ENCODE data around the gene UBXN4.
A peak's percentile ranks its signal among the peaks of the same experiment; 100 is the strongest.
"Not testable (repeated sequence)": the region's sequence is repeated elsewhere in the genome, so short reads cannot be mapped to it uniquely, and the experiment has no call there.

UBXN4 gene

DNA sequence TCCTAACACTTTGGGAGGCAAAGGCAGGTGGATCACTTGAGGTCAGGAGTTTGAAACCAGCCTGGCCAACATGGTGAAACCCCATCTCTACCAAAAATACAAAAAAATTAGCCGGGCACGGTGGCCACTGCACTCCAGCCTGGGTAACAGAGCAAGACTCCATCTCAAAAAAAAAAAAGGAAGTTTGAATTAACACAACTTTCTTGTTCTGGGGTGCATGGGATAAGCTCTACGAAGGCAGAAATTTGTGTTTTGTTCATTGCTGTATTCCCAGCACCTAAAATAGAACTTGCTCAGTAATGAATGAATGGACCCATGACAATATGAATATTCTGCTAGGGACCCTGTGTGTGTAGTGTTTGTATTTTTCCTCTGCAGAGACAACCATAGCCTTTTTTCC is 66.2 kb downstream of the UBXN4 start:
- DNase-seq (ENCODE audit: low read depth in 3 of 3) = not testable (repeated sequence)

DNA sequence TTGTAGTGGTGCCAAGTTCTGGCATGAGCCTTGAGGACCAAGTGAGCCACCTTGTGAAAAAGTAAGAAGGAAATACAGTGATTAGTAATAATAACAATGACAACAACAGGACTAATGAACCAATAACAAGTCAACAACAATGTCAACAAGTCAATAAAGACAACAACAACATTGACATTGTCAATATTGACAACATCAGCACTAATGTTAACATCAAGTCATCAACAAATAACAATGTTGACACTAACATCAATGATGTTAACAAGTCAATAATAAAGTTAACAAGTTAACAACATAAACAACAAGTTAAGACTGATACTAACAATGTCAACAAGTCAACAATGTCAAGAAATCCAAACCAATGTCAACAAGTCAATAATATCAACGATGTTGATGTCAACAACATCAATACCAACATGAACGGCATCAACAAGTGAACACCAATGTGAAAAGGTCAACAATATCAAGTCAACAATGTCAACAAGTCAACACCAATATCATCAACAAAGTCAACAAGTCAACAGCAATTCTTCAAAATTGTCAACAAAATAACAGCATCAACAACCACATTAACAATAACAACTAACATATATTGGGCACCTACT is 71.4 kb downstream of the UBXN4 start:
- DNase-seq (ENCODE audit: low read depth in 3 of 3) = no peak

DNA sequence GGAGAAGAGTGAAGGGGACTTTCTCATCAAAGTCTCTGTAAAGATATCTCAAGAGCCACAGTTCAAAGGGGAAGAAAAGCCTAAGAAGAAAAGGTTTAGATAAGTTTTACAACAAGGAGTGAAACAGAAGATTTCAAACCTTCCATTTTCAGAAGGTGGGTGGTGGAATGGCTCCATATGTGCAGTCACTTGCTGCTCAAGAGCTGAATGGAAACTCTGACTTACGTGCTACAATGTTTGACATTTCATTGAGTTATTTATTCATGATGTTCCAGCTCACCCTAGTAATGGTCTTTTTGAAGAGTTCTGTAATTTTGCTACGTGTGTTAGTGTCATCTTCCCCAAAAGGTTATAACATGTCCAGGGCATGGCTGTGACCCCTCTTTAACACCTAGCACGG is 73.6 kb downstream of the UBXN4 start:
- no peak for DNase-seq (ENCODE audit: low read depth in 3 of 3)

DNA sequence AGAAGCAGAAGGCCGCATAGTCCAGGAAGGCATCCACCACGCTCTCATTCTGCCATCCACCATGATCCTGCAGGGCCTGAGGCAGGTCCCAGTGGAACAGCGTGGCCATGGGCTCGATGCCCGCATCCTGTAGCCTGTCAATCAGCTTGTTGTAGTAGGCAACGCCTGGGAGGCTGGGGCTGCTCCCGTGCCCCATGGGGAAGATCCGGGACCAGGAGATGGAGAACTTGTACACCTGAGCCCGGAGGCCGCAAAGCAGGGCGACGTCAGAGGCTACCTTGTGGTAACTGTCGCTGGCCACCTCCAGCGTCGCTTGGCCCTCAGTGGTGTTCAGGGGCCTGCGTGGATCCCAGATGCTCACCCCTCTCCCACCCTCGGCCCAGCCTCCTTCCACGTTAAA is 75.8 kb downstream of the UBXN4 start:
- DNase-seq (ENCODE audit: low read depth in 3 of 3) = no peak

GRCh38 chr2:135817951-135818350 is 76.3 kb downstream of the UBXN4 start:
- DNase-seq (ENCODE audit: low read depth in 3 of 3) = no peak

DNA sequence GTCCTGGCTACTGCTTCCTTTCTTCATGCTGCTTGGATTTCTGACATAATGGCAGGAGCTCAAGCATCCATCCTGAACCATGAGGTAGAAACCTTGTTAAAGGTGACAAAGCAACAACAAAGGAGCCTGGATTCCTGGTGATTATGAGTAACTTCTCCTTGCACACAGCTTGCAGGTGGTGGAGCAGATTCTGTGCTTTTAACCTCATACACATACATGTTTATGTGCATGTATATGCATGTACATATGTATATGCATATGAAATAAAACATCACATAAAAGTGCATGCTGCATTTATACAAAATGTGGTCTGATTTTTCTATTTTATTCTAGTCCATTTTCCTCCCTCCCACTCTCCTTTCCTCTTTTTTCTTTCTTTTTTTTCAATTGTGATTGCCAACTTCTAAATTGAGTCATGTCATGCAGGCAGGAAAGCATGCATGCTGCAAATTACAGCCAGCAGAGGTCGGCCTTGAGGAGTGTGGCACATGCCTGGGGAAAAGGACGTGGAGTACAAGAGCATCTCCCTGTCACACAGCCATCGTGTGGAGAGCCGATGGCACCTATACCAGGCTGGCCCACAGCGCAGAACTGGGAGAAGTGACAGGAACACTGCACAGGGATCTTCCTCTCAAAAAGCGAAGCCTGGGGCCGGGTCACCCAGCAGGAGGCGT is 77.4 kb downstream of the UBXN4 start:
- peak; percentile 37 to 52 (median 50) for DNase-seq (ENCODE audit: low read depth in 3 of 3)

GRCh38 chr2:135820003-135820618 is 78.5 kb downstream of the UBXN4 start:
- DNase-seq (ENCODE audit: low read depth in 3 of 3) = peak; percentile 76 to 89 (median 82)

- no peak for DNase-seq (ENCODE audit: low read depth in 3 of 3)
Observed at GRCh38 chr2:135821190-135821589, 79.5 kb downstream of the UBXN4 start.

DNA sequence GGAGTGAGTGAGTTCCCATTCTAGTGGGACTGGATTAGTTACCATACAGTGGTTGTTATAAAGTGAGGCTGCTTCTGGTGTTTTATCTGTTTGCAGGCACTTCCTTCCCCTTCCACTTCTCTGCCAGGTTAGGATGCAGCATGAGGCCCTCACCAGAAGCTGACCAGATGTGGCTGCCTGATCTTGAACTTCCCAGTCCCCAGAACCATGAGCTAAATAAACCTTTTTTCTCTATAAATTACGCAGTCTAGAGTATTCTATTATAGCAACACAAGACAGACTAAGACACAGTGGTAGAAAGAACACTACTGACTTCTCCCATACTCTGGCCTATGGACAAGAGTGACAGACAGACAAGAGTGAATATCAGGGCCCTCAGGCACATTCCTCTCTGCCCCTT is 81.2 kb downstream of the UBXN4 start:
- no peak for DNase-seq (ENCODE audit: low read depth in 3 of 3)

DNA sequence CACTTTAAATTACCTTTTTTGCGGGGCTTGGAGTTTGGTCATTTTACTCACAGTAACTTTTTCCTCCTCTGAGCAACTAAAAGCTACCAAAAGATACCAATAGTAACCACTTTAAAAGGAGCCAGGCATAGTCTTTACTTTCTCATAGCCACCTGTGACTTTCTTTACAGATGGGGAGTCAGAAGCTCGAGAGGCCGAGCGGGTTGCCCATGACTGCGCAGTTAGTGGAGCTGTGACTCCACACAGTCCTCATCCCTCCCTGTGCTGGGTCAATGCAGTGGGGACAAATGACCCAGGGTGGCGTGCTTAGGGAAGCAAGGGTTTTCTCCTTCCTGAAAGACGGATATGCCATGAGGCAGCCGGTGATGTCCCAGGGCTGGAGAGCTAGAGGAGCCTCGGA is 83.5 kb downstream of the UBXN4 start:
- no peak for DNase-seq (ENCODE audit: low read depth in 3 of 3)

GRCh38 chr2:135825550-135826176 is 84.0 kb downstream of the UBXN4 start:
- no peak for DNase-seq (ENCODE audit: low read depth in 3 of 3)

- DNase-seq (ENCODE audit: low read depth in 3 of 3) = no peak
Observed at GRCh38 chr2:135826544-135826943, 84.9 kb downstream of the UBXN4 start.

GRCh38 chr2:135829378-135830135 is 87.9 kb downstream of the UBXN4 start:
- DNase-seq (ENCODE audit: low read depth in 3 of 3) = no peak

DNA sequence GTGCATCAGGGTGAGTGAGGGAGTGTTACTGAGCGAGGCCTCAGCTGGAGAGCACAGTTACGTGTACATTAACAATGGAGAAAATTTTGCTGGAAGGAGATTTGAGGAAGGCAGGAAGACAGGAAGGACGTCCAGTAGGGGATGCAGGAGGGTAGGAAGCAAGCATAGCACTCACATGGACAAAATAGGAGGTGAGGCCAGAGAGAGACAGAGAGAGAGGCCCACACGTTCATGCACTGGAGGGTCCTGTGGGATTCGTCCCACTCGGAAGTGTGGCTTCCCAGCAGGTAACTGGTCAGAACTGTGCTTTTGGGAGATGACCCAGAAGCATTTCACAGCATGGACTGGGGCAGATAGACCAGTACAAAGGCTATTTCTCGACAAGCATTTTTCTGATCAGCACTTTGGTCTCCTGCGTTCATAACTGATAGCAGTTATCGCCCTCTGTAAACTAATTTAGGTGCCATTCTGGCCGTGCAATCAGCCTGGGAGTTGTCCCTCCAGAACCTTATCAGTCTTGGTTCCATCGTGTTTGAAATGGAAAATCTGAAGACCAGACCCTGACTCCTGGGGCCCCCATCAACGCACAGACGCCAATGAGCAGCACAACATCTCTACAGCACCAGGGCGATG is 89.6 kb downstream of the UBXN4 start:
- DNase-seq (ENCODE audit: low read depth in 3 of 3) = no peak

GRCh38 chr2:135832891-135833290 is 91.2 kb downstream of the UBXN4 start:
- no peak for DNase-seq (ENCODE audit: low read depth in 3 of 3)

Measured in stimulated activated CD4-positive, alpha-beta T cell treated with anti-CD3 and anti-CD28 coated beads, TNF-alpha, amount 100 ng/mL, for 48 hours (primary cell).